ENCODE results near the gene STK11IP.
A peak's percentile ranks its signal among the peaks of the same experiment; 100 is the strongest.

STK11IP gene

DNA sequence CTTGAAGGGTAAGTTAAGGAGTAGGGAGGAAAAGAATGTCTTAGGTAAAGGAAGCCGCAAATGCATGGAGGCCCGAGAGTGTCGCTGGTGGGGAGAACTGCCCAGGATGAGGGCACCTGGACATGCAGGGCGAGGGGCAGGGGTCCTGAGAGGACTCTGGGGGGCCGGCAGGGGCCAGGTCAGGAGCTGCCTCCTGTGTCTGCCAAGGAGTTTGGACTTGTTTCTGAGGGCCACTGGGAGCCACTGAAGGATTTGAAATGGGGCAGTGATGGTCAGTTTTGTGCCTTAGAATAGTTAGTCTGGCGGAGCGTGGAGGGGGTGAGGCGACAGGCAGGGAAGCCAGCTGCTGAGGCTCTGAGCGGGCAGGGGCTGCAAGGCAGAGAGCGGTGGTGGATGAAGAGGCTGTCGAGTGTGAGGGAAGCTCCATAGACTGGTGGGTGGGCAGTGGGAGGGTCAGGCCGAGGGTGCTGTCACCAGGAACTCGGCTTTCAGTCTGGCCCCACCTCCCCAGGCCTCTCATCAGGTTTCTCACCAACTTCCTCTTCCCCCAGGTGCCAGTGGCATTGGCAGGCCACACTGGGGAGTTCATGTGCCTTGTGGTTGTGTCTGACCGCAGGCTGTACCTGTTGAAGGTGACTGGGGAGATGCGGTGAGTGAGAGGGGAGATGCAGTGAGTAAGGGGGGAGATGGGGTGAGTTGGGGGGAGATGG is 15.1 kb downstream of the STK11IP start:
- Histone ChIP-seq H3K4me3 (no peak overlapping the region), H3K27ac (no peak overlapping the region)

GRCh38 chr2:219613461-219614070 is 15.9 kb downstream of the STK11IP start:
- Histone ChIP-seq H3K27ac (no peak overlapping the region), H3K4me3 (no peak overlapping the region)

GRCh38 chr2:219614076-219614860 is 16.6 kb downstream of the STK11IP start:
- Histone ChIP-seq H3K4me3 (no peak overlapping the region), H3K27ac (no peak overlapping the region)

- no peak overlapping the region for H3K27ac ChIP-seq
- H3K4me3 ChIP-seq = no peak overlapping the region
Observed at GRCh38 chr2:219615036-219615435, 17.4 kb downstream of the STK11IP start.

- Histone ChIP-seq H3K4me3 (no peak overlapping the region), H3K27ac (no peak overlapping the region)
Observed at GRCh38 chr2:219615894-219616293, 18.2 kb downstream of the STK11IP start.

GRCh38 chr2:219616550-219616949 is 18.9 kb downstream of the STK11IP start:
- no peak overlapping the region for H3K27ac ChIP-seq
- no peak overlapping the region for H3K4me3 ChIP-seq

GRCh38 chr2:219618733-219619122 is 21.1 kb downstream of the STK11IP start:
- Histone ChIP-seq H3K4me3 (no peak overlapping the region), H3K27ac (no peak overlapping the region)

- H3K4me3 ChIP-seq = no peak overlapping the region
- no peak overlapping the region for H3K27ac ChIP-seq
Observed at GRCh38 chr2:219619235-219619634, 21.6 kb downstream of the STK11IP start.

DNA sequence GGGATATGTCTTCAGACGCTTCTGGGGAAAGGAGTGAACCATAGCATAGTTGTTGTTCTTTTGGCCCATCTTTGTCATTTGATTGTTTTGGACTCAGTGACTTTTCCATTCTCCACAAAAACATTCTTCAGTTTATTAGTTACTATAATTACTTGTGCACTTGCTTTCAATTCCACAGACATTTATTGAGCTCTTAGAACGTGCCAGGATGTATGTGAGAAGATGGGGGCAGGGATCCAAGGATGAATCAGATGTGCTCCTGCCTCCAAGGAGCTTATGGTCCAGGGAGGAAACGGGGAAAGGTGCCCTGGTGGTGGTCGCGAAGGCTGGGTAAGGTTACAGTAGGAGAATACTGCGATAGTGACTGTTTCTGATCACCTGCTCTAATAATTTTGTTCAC is 22.9 kb downstream of the STK11IP start:
- no peak overlapping the region for H3K27ac ChIP-seq
- no peak overlapping the region for H3K4me3 ChIP-seq

- Histone ChIP-seq H3K27ac (no peak overlapping the region), H3K4me3 (no peak overlapping the region)
Observed at GRCh38 chr2:219621935-219622334, 24.3 kb downstream of the STK11IP start.

DNA sequence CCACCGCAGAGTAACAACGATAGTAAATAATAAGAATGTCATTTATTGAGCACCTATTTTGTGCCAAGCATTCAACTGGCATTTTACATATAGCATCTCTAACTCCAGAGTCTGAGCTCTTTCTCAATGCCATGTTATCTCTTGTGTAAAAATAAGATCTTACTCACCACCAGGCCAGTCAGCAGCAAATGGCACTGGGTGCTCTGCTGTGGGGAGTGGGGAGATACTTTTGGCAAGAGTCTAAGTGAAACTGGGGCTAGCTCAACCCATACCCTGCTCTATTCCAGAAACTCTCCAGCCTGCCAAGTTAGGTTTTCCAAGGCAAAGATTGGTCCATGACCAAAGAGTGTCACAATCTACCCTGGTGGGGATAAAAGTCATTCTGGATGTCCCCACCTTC is 24.8 kb downstream of the STK11IP start:
- H3K4me3 ChIP-seq = no peak overlapping the region
- no peak overlapping the region for H3K27ac ChIP-seq

DNA sequence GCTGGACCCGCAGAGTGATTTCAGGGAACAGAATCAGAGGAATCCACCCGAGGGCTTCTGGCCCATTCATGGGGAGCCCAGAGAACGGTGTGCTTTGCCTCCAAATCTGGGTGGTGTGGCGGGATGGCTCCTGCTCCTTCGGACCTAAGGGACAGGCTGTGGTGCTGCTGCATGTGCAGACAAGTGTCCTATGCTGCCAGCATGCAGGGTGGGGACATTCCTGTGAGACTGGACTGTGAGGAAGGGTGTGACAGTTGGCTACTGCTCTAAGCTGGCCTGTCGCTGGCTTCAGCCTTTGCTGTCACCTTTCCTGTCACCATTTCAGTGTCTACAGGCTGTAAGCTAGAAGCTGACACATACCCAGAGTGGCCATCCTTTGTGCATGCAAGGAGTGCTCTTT is 26.9 kb downstream of the STK11IP start:
- Histone ChIP-seq H3K4me3 (no peak overlapping the region), H3K27ac (no peak overlapping the region)

DNA sequence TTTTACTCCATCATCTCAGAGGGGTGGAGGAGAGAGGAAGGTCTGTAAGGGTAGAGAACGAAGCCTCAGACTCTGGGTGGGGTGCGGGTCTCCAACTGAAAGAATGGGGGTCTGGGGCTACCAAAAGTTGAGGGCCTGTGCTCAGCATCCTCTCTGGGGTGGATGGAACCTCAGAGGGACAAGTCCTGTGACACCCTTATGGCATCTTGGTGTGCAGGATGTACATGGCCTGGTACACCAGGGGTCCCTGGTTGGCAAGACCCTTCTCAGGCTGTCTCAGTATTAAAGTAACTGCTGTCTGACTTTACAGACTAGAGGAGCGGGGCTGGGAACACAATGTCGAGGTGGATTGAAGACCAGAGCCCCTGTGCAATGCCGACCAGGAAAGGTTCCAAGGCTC is 27.5 kb downstream of the STK11IP start:
- H3K27ac ChIP-seq = no peak overlapping the region
- H3K4me3 ChIP-seq = no peak overlapping the region

DNA sequence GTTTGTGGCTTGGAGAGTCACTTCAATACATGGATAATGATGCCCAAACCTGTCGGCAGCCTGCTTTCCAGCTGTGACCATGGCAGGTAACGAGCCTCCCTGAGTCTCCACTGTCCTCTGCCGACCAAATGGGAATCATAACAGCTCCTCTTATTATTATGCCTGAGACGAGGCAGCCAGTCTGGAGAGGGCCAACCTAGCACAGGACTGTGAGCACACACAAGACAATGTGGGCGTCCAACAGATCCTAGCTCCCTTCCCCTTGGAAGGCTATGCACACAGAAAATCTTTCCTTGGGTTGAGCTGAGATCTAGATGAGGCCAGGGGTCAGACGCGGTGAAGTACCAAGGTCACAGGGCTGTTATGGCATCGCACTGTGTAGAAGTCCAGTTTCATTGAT is 28.9 kb downstream of the STK11IP start:
- H3K27ac ChIP-seq = no peak overlapping the region
- no peak overlapping the region for H3K4me3 ChIP-seq

DNA sequence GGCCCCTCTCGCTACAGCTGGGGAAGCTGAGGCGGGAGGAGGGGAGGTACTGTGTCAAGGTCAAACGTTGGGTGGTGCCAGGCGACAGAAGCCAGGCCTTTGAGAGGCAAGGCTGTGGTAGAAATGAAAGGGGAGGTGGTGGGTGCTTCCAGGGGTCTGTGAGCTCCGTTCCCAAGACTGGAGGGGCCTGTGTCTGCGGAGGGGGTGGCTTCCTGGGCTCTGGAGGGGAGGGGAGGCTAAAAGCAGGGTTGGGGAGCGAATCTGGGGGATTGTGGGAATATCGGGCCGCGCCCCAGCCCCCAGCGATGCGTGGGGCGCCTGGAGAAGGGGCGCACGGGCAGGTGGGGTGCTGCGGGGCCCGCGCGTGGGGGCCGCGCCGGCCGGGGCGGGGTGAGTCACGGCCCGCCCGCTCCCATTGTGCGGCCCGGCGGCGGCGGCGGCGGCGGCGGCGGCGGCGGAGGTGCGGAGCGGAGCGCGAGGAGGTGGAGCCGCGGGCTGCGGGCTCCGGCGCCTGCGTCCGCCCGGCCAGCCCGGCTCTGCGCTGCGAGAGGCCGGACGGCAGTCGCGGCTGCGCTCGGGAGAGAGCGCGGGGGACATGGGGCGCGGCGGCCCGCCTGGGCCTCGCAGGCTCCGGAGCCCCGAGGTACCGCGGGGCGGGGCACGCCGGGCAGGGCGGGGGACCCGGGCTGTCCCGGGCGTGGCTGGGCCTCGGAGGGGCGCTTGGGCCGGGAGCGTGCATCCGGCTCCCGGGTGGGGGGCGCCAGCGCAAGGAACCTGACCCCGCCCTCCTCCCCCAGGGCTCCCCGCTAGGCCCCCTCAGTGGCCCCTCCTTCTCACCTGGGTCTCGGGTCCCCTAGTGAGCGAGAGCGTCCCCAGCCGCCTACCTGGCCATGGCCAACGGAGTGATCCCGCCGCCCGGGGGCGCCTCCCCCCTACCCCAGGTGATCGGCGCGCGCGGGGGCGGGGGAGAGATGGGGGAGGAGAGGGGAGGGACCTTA is 29.7 kb downstream of the STK11IP start, which contains the start of gene SLC4A3:
Gene SLC4A3 (plus strand): TSS at position 528 of the 998 bp plus-strand sequence. CDS start 363 bp downstream, at position 891.
- Histone ChIP-seq H3K27ac (peak within 1 kb of the TSS in 16 of 21 experiments; percentile 14 to 79 (median 50)), H3K4me3 (peak within 1 kb of the TSS; percentile 23 to 62 (median 44))

DNA sequence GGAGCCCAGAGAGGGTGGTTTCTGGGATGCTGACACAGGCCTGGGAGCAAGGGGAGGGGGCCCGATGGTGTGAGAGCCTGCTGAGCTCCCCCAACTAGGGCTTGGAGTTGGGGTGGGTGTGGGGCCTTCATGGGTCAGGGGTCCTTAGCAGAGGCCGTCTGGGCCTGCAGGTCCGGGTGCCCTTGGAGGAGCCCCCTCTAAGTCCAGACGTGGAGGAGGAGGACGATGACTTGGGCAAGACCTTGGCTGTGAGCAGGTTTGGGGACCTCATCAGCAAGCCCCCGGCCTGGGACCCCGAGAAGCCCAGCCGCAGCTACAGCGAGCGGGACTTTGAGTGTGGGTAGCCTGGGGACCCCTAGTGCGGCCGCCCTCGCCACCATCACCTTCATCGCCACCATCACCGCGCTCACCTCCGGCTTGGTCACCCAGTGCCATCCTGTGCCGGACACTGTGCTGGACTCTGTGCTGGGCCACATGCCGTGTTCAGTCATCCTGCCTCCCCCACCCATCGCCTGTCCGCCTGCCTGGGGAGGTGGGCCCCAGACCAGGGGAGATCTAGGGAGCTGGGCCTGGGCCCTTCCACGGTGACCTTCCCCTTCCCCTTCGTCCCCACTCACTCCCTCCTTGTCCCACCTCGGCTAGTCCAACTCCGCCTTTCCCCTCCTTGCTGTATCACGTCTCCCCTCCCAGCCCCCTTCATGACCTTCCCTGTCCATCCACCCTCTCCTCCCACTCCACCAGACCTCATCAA is 30.8 kb downstream of the STK11IP start:
- Histone ChIP-seq H3K27ac (peak overlapping the region in 7 of 21 experiments; percentile 18 to 79 (median 58)), H3K4me3 (peak overlapping the region; percentile 23 to 62 (median 44))

GRCh38 chr2:219628986-219629901 is 31.6 kb downstream of the STK11IP start:
- H3K27ac ChIP-seq = no peak overlapping the region

More at GRCh38 chr2:219628986-219629901, 31.6 kb downstream of the STK11IP start:
- no peak overlapping the region for H3K4me3 ChIP-seq

Data from skin epidermis (tissue), 12 donors.